Measurements from ENCODE around the gene CD40.
"Not testable (repeated sequence)": the region's sequence is repeated elsewhere in the genome, so short reads cannot be mapped to it uniquely, and the experiment has no call there.

Gene CD40

DNA sequence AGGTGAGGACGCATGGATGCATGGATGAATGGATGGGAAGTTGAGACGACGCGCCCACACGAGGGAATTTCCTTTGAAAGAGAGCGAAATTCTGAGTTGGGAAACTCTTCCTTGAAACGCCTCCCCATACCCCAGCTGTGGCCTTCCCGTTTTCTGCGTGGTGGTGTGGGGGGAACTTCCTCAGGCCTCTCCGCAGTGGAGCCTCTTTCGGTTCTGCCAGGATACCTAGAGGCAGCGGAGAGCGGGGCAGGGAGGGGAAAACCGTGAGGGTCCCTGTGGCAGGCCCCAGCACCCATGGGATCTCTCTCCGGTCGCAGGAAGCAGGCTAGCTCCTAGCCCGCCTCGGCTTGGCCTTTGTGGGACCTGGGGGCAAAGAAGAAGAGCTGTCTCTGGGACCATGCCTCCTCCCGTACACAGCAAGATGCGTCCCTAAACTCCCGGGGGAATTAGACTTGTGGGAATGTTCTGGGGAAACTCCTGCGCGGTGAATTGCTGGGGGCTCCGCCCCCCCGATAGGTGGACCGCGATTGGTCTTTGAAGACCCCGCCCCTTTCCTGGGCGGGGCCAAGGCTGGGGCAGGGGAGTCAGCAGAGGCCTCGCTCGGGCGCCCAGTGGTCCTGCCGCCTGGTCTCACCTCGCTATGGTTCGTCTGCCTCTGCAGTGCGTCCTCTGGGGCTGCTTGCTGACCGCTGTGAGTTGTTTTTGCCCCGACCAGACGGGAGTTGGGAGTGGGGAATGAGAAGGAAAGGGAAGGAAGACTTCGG, at the start of gene CD40:
TSS of gene CD40 (plus strand) at position 611 of the 764 bp plus-strand sequence. CDS start at position 641, 30 bp downstream.
- DNase-seq, result no peak

DNA sequence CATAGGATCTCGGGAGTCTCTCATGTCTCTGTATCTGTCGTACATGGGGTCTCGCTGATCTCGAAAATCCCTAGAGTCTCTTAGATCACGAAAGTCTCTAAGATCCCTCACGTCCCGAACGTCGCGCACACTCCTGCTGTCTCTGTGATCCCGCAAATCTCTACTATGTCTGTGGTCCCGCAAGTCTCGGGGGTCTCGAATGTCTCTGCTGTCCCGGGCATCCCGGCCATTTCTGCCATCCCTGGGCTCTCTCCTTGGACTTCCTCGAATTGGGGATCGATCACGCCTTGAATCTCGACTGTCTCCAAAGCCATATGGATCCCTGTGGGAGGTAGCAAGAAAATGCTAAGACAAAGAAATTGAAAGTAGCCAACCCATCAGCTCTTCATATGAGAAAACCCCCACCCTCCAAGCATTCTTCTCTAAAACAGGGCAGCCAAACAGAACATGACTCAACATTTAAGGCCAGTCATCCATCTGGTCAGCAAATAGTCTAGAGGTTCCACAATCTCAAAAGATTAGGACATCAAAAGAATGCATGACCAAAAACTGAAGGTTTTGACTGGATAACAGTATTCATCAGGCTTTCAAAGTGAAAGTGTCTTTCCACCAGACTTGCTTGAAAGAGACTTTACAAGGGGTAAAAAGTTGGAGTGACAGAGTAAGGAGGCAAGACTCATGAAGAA, 47.8 kb upstream of the CD40 start:
- DNase-seq, result no peak

DNA sequence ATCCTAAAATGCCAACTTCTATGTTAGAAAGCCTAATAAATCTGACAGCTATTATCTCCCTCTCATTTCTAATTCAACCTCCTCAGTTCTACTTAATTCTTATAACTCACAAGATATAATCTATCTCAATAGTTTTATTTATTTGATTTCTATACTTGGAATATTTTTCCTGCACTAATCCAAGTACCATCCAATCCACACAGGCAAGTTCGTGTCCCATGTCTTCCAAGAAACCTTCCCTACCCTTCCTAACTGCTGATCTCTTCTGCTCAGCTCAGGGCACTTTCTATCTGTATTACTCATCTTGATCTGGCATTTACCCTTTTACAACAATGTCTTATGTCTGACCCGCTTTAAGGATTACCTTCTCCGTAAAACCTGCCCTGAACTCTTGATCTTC, 46.5 kb upstream of the CD40 start:
- DNase-seq, result no peak

DNA sequence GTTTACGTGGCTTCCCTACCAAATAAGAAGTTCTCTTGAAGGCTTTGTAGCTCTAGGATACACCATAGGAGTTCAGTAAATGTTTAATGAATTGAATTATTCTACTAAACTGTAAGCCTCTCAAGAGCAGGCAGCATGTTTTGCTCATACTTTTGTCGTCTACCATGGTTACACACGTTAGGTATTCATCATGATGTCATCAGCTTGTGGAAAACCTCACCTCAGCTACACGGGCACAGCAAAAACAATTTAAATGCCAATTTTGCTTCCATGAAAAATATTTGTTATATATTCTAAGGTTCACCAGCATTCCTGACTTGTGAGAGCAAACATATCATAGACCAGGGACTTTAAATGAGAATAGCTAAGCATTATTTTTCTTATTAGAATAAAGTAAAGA, 45.1 kb upstream of the CD40 start:
- DNase-seq, result no peak

DNA sequence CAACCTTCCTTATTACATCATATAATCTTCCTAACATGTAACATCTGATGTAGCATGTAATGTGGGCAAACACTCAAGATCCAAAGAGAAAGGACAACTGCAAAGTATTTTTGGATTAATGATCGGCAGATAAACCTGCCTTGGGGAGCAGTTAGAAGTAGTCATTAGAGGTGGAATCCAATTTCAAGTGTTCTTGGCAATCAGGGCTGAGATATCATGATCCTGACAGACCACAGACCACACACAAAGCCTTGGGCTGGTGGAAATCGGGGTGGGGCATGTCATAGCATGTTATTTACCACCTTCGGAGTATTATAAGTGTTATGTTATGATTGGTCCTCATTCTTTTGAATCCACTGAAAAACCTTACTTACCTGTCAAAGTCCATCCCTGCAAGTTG, 44.7 kb upstream of the CD40 start:
- no peak for DNase-seq

DNA sequence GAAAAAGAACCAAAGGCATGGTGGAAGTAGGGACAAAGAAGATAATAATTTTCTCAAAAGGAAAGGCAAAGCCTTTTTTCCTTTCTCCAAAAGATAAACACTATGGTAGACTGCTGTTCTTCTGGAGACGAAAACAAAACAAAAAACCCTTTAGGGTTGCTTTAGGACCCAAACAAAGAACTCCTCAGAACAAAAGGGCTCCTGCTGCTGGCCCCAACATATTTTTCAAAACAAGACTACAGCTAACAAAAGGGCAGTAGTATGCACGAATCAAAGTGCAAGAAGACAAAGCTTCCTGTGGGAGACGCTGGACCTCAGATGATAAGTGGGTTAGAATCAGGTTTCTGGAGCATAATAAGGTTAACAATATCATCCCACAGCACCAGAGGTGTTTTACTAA, 44.1 kb upstream of the CD40 start:
- no peak for DNase-seq

DNA sequence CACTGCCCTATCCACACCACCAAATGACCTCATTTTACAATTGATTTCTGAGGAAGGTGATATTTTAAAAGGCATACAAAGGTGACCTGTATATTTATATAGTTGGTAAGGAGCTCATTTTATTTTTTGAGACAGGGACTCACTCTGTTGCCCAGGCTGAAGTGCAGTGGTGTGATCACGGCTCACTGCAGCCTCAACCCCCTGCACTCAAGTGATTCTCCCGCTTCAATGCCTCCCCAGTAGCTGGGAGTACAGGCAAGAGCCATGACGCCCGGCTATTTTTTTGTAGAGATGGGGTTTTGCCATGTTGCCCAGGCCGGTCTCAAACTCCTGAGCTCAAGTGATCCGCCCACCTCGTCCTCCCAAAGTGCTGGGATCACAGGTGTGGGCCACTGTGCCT, 41.3 kb upstream of the CD40 start:
- no peak for DNase-seq

DNA sequence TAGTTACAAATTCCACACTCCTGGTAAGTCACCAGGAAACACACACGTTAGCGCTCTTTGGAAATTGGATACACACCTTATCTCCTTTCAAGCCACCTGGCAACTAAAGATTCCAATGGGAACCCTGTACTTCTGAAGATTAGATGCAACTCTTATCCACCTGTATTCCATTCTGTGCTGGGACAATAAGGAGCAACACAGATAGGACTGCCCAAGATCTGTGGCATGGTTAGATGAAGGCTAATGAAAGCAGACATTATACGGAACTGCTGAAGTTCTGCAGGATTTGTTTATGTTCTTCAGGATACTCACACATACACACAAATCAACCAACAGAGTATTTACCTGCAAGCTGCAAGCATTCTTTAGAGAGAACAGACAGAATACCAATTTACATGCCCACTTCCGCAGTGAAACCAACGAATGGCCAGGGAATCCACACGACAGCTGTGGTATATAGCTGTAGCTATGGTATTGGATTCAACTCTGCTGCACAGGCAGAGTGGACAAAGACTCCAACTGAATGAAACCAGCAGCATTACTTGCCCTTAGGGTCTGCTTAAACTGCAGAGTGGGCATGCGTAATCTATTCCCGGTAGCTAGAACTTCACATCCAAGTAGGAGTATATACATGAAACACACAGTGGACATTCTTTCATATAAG, 40.3 kb upstream of the CD40 start:
- no peak for DNase-seq

DNA sequence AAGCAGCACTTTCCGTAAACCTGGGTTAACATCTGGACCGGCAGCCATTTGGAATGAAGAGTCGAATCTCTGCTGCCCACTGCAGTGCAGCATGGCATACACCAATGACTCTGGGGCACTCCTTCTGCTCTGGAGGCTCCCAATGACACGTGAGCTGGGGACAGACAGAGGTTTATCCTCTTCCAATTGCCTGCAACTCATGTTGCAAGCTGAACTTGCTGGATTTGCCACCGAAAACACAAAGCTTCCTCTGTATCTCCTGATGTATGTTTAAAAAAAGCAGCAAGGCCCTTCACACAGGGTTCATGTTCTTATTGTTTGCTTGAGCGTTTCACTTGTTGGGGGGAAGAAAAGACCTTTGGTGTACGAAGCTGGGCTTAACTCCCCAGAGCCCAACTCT, 39.2 kb upstream of the CD40 start:
- DNase-seq, result no peak

DNA sequence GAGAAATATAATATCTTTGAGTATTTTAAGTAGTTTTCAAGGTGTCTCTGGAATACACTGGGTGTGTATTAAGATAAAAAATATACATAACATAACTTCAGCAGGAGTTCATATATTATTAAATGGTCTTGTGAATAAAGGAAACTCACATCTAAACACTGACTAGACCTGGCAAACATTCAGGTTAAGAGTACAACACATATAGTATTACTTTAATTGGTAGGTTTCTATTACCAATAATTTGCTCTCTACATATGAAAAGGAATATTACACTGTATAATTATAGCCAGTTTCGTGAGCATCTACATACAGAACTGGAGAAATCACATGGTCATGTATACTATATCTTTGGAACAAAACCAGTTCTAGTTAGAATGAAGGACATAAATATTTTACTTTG, 37.0 kb upstream of the CD40 start:
- no peak for DNase-seq

DNA sequence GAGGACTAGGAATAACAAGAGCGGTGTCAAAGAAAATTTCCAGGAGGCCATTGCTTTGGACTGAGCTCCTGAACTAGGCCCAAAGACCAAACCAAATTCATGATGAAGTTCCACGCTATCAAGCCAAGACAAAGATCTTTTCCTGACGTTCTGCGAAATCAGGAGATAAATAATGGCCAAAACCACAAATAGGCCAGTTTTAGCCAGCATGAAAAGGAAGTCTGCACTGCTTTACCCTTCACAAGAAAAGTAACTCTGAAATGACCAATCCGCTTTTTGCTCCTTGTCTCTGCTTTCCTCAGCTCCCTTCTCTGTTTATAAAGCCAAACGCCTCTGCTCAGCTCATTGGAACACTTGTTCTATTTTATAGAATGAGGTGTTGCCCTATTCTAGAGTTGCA, 35.0 kb upstream of the CD40 start:
- DNase-seq, result no peak

DNA sequence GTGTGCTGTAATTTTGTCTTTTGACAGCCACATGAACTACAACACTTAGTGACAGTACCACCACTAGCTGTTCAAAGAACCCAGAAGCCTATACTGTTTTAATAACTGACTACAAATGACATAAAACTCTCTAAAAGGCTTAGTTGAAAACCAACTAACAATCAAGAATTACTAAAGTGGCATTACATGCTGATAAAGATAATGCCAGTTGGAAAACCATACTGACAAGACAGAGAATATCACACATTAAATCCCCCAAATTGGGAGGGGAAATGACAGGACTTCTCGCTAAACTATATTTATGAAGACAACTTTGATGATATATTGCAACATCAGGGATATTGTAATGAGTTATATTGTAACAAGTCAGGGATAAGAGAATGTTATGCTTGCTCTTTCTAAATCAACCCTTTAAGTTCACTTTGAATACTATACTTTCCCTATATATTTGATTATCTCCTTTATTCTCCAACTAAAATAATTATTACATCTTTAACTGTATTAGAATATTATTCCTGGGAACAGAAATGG, 34.5 kb upstream of the CD40 start:
- no peak for DNase-seq

DNA sequence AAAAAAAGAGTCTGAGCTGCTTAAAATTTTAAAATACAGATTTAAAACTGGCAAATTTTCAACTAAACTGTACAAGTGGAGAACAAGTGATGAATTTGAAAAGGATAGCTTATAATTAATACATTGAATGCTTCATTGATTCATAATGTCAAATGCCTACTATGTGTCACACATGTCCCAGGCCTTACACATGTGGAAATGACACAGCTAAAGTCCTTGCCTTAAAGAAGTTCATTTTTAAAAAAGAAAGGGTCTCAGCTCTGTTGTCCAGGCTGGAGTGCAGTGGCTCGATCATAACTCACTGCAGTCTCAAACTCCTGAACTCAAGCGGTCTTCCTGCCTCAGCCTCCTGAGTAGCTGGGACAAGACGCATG, 33.3 kb upstream of the CD40 start:
- no peak for DNase-seq

DNA sequence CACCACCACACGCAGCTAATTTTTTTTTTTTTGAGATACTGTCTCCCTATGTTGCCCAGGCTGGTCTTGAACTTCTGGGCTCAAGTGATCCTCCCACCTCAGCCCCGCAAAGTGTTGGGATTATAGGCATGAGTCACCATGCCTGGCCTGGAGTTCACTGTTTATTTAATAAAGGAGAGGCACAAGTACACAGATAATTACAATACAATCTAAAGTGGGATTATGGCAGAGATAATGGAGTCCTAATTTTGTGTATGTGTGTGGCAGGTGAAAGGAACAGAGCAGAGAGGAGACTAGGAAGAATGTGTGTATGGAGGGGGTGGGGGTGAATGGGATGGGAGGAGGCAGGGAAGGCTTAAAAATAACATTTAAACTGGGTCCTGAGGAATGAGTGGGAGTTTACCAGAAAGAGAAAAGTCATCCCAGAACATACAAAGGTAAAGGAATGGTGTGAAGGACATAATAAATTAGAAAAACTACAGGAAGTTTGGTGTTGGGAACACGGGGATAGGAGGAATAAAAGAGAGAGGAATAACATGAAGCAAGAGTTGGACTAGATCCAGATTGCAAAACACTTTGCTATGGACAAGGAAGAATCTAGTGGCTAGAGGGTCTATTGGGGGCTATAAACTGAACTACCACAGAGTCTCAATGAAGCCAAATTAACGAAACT, 32.8 kb upstream of the CD40 start:
- DNase-seq, result peak; percentile 67

DNA sequence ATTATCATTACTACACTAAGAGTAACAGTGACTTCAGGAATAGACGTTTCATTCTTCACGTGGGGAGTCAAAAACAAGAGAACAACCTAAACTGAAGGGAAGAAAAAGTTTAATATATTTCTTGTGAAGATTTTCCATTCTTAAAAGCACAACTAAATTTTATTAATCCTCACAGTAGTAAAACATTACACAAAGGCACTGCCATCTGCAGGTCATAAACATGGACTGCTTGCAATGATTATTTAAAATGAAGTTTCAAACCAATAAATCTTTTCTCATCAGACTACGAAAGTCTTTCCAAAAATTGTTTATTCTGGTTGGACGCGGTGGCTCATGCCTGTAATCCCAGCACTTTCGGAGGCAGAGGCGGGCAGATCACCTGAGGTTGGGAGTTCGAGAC, 31.0 kb upstream of the CD40 start:
- no peak for DNase-seq

DNA sequence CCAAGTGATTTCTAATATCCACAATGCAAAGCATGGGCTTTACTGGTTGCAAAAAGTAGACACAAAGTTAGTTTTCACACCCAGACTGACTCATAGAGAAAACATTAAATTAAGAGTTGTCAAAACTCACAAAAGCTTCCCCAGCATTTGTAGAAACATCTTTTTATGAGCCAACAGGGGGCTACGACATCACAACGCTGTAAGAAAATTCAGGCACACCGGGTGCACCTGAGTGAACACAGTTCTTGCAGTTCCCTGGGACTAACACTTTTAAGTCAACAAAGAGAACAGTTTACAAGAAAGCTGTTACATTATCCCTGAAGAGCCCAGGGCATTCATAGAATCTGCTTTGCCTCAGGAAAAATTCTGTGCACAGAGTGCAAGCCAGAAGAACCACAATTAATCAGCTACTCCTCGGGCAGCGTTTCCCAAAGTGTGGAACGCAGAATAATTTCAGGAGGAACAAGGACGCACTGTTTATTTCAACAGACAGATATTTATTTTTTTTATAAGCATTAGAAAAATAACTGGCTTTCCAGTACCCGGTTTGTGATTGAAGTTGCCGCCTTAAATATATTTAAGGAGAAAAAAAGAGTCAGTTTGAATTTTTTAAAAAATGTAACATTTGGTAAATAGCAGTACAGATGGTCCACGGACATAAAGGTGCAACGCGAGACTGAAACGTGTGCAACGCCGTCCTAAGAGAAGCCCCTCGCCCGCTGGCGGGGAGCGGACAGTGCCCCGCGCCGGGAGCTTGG, 29.5 kb upstream of the CD40 start:
- peak; percentile 40 for DNase-seq

DNA sequence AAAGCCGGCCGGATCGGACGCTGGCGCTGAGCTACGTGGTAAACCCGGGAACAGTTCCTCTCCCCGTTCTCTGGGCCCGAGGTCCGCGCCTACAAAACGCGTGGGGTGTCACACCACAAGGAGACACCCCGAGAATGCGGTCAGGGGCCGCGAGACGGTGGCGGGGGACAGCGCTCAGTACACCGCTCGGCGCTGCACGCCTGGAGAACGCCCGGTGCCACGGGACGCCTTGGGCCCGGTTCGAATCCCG, 29.0 kb upstream of the CD40 start:
- no peak for DNase-seq

DNA sequence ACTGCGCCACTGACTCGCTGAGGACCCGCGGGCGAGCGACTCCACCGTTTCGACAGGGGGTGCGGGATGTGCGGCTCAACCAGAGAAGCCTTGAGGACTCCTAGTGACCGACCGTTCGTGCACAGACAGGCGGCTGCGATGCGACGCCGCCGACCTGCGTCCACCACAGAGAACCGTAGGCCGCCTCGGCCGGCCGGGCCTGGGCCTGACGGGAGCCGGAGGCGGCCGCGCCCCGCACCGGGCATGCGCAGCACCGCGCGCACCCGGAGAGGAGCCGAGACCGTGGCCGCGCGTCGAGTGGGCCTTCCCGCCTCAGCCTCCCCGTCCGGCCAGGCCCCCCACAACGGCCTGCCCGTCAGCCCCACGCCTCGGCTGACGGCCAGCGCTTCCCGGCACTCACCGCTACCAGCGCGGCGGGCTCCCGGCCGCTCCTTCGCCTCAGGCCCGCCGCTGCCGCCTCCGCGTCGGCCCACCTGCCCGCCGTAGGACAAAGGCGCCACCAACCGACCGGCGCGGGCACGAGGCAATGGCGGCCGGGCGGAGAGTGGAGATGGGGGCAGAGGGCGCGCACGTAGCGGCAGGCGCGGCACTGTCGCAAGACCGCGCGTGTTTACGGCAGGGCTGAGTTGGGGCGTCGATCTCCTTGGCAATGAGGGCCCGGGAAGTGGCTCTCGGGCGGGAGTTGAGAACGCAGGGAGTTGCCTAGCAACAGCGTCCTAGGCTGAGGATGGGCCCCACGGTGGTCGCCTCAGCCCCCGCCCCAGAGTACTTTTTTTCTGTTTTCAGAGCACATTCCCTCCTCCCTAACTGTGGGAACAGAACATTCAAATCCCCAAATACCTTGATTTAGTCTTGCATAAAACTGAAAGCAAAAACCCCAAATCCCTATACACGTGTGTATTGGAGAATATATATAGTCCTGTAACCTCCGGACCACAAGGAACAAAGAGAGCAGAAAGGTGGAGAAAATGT, 28.4 kb upstream of the CD40 start, which contains the start of gene NCOA5:
TSS of gene NCOA5 (minus strand) at position 546 of the 972 bp plus-strand sequence. CDS start 10,538 bp downstream, outside the sequence.
- peak; percentile 98 for DNase-seq

DNA sequence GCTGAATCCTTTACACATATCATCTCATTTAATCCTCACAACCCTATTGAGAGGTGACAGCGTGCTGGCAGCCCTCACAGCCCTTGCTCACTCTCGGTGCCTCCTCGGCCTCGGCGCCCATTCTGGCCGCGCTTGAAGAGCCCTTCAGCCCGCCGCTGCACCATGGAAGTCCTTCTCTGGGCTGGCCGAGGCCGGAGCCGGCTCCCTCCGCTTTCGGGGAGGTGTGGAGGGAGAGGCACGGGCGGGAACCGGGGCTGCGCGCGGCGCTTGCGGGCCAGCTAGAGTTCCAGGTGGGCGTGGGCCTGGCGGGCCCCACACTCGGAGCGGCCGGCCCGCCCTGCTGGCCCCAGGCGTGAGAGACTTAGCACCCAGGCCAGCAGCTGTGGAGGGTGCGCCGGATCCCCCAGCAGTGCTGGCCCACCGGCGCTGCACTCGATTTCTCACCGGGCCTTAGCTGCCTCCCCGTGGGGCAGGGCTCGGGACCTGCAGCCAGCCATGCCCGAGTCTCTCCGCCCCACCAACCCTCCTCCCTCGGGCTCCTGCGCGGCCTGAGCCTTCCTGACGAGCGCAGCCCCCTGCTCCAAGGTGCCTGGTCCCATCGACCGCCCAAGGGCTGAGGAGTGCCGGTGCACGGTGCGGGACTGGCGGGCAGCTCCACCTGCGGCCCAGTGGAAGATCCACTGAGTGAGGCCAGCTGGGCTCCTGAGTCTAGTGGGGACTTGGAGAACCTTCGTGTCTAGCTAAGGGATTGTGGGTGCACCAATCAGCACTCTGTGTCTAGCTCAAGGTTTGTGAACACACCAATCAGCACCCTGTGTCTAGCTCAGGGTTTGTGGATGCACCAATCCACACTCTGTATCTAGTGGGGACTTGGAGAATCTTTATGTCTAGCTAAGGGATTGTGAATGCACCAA, 26.2 kb upstream of the CD40 start:
- DNase-seq, result not testable (repeated sequence)

DNA sequence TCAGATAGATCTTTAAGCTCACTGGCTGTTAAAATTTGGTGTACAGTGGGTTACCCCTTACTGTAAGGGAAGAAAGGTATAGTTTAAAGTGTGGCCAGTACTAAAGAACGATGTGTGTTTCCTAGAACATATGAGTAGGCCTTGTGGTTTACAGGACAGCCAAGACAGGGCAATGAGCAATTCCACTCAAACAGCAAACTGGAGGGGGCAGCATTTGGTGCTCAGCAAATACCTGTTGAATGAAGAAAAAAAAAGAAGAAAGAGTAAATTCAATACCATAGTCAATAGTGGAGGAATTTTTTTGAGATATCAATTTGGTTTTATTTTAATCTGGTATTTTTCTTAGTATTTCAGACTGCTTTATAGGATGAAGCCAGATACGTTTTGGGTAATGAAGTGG, 24.6 kb upstream of the CD40 start:
- DNase-seq, result no peak
